Panc1 (cell line): ENCODE measurements around the gene CCNO. TPM values are rescaled to one million over a fixed set of nuclear protein-coding genes. Genes with fewer than 3 reads are reported as not detected.

ENCODE experiments used
- ATAC-seq: fragments of 200-7000 bp; cut with Tn5 transposase; 2 replicates; pipeline ENCODE4 v1.9.1; 2020; ENCODE audit warnings: mild to moderate bottlenecking, moderate library complexity
- BruUV-seq: library from RNA; stranded (reverse); fragments of 400-500 nt; replicated peaks from 2 replicates; lab custom pipeline; 2021; lab: Mats Ljungman, UMichigan
- CTCF ChIA-PET: fragments of 300-600 bp; sonication (Branson Sonifier 250); formaldehyde crosslinking; loops from one replicate; lab custom pipeline; 2022; ENCODE audit warnings: antibody characterized with exemption; lab: Charles Lee
- POLR2A ChIA-PET: fragments of 300-600 bp; sonication (Branson Sonifier 250); formaldehyde crosslinking; loops from one replicate; lab custom pipeline; 2022; ENCODE audit warnings: antibody characterized with exemption; lab: Charles Lee
- DNase-seq: peaks from one replicate; pipeline ENCODE4 v3.0.0-alpha.2; 2010; ENCODE audit warnings: low read depth, low spot score
- H3K27ac ChIP-seq: 2 replicates; pipeline ENCODE4 v1.5.1; 2011; ENCODE audit warnings: mild to moderate bottlenecking, low read length, inconsistent platforms
- H3K27me3 ChIP-seq: fragments of 200-500 bp; sonication (Bioruptor generic); 2 replicates; pipeline ENCODE4 v1.6.0; 2014; ENCODE audit warnings: low read length, inconsistent platforms; ENCODE audit not compliant: control insufficient read depth, insufficient read depth
- H3K36me3 ChIP-seq: fragments of 200-500 bp; sonication (Bioruptor generic); 2 replicates; pipeline ENCODE4 v1.5.1; 2014; ENCODE audit warnings: inconsistent platforms, mild to moderate bottlenecking, low read length, moderate library complexity; ENCODE audit not compliant: control insufficient read depth, insufficient read depth
- H3K4me1 ChIP-seq: 2 replicates; pipeline ENCODE4 v1.5.1; 2011; ENCODE audit warnings: inconsistent platforms, mild to moderate bottlenecking, low read length, moderate library complexity; ENCODE audit not compliant: control insufficient read depth, insufficient read depth
- H3K4me3 ChIP-seq, 2 experiments: 2 replicates each; pipeline ENCODE4 v1.5.1; 2011 to 2012; ENCODE audit warnings: low read depth in 2 of 2, low read length in 2 of 2, mild to moderate bottlenecking in 2 of 2, inconsistent platforms in 1 of 2, moderate library complexity in 1 of 2
- H3K9me3 ChIP-seq: fragments of 200-500 bp; sonication (Bioruptor generic); 2 replicates; pipeline ENCODE4 v1.5.1; 2014; ENCODE audit warnings: low read depth, mild to moderate bottlenecking, inconsistent platforms, low read length, moderate library complexity; ENCODE audit not compliant: control insufficient read depth, insufficient read depth
- CTCF ChIP-seq: fragments of 450-650 bp; IDR thresholded peaks from 2 replicates; pipeline ENCODE4 v1.5.1; 2017; ENCODE audit warnings: mild to moderate bottlenecking
- POLR2AphosphoS5 ChIP-seq: IDR thresholded peaks from 2 replicates; pipeline ENCODE4 v1.6.1; 2012; ENCODE audit warnings: mild to moderate bottlenecking, low read depth, low read length, moderate library complexity
- REST ChIP-seq, 2 experiments: IDR thresholded peaks; 2 replicates each; pipeline ENCODE4 v1.6.1; 2011 to 2012; ENCODE audit warnings: low read depth in 2 of 2, control low read depth in 1 of 2, low read length in 1 of 2, mild to moderate bottlenecking in 1 of 2, moderate library complexity in 1 of 2; ENCODE audit not compliant: insufficient read depth in 1 of 2
- SIN3A ChIP-seq: IDR thresholded peaks from 2 replicates; pipeline ENCODE4 v1.6.1; 2012; ENCODE audit warnings: low read depth, mild to moderate bottlenecking, low read length, moderate library complexity, borderline replicate concordance; ENCODE audit not compliant: insufficient read depth
- TCF7L2 ChIP-seq: IDR thresholded peaks from 2 replicates; pipeline ENCODE4 v1.6.1; 2011; ENCODE audit warnings: mild to moderate bottlenecking, low read depth, low read length, inconsistent platforms
- in situ Hi-C: cut with HindIII; loops from 2 replicates; pipeline ENCODE4 v1.10.0; 2016; ENCODE audit warnings: low sequenced_read_pairs, low pct_unique_long_range_greater_than_20kb
- intact Hi-C: fragments of 100-400 bp; cut with micrococcal nuclease; formaldehyde crosslinking; loops from one replicate; pipeline ENCODE4 v1.10.0; 2022; ENCODE audit not compliant: unreplicated experiment
- total RNA-seq: library from RNA; stranded (reverse); gene quantifications from one replicate; pipeline ENCODE4 v1.2.1, GENCODE V29; 2021; ENCODE audit not compliant: unreplicated experiment

CCNO gene
- total RNA-seq, 1 experiment from 2014 or later: 12.3 TPM

- no TSS peak for BruUV-seq
- H3K4me1 ChIP-seq: peaks cover 13% of the 10 kb centered on the region
- ChIA-PET POLR2A (no interaction called here), CTCF (interaction anchor here (0.6 to 1.2 kb wide), 3 partner anchors 12 to 1396 kb away, joined by 3 to 7 read pairs (median 4); no protein-coding TSS in a partner anchor)
- peaks cover 3% of the 10 kb centered on the region; the same call in 1 of the 2 replicates for H3K27me3 ChIP-seq
- TF ChIP-seq SIN3A: peak; percentile 43; the same call in 1 of the 2 replicates
- TF ChIP-seq CTCF: peak; percentile 91
- no peak for TF ChIP-seq REST (IDR thresholded peaks at IDR 0.05; ENCODE audit: insufficient read depth in 1 of 2, low read depth in 2 of 2, low read length in 1 of 2)
- TF ChIP-seq TCF7L2: no peak
- no peak for TF ChIP-seq POLR2AphosphoS5
- peak overlapping the region; percentile 60 for H3K27ac ChIP-seq
- H3K36me3 ChIP-seq: no peaks in the 10 kb centered on the region
- H3K9me3 ChIP-seq: no peaks in the 10 kb centered on the region
- DNase-seq: no peak
- in situ Hi-C loops: no loop called here
- peak; percentile 82 for ATAC-seq
- intact Hi-C loops: loop anchor here (2.0 kb wide), 1 partner anchor 53 kb away; the partner anchor contains the start of gene CDC20B
- peak overlapping the region; percentile 58 to 70 for H3K4me3 ChIP-seq
These were observed 7.1 kb downstream of the CCNO start for GRCh38 chr5:55226027-55226933.

GRCh38 chr5:55225346-55225745, 8.1 kb downstream of the CCNO start:
- H3K4me3 ChIP-seq: no peak overlapping the region
- no peak for ATAC-seq
- H3K9me3 ChIP-seq: no peaks in the 10 kb centered on the region
- BruUV-seq: no TSS peak
- in situ Hi-C loops: no loop called here
- CTCF ChIA-PET: no interaction called here
- peak overlapping the region; percentile 8; the same call in 1 of the 2 replicates for H3K27ac ChIP-seq
- no peak for DNase-seq
- peaks cover 2% of the 10 kb centered on the region; the same call in 1 of the 2 replicates for H3K27me3 ChIP-seq
- TF ChIP-seq CTCF (no peak), TCF7L2 (no peak), REST (IDR thresholded peaks at IDR 0.05; ENCODE audit: insufficient read depth in 1 of 2, low read depth in 2 of 2, low read length in 1 of 2) (no peak), SIN3A (no peak), POLR2AphosphoS5 (no peak)
- peaks cover 10% of the 10 kb centered on the region for H3K4me1 ChIP-seq
- POLR2A ChIA-PET: no interaction called here
- intact Hi-C loops: no loop called here
- no peaks in the 10 kb centered on the region for H3K36me3 ChIP-seq
